COLO829 (cell line): ENCODE measurements around the gene SLIT3.

Experiments
- DNase-seq: peaks from one replicate; pipeline ENCODE4 v3.0.0; 2012; ENCODE audit warnings: low spot score

Gene SLIT3

DNA sequence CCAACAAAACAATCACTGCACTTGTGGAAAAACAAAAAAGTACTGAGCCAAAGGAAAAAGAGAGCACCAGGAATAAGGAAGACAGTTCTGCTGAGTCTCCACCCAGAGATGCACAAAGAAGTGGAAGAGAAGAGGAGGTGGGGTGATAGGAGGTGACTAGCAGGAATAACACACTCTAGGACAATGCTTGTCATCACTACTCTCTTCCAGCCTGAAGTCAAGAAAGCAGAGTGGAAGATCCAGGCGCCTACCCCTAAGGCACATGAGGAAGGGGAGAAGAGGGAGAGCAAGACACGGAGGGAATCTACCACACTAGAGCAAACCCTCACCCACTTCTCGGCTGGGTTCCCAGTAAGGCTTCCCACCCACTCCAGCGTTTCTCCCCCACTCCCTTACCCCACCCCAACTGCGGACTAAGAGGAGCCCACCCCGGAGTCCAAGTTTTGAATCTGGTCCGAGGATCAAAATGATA lies 1.7 kb downstream of the SLIT3 start:
- DNase-seq, result no peak

DNA sequence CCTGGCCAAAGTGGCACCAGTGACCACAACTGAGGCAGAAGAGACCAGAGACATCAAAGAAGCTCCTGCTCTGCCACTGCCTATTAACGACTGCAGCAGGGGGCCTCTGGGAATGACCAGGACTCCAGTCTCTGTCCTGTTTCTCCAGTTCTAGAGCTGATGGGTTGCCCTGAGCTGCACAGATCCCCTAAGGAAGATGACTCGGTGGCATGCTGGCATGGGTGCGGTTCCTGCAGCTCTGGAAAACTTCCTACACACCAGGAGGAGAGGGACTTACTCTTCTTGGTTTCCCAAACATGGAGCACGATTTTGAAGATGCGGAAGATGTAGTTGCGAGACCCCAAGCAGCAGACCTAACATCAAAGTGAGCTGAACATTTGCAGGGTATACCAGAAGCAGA lies 2.7 kb downstream of the SLIT3 start:
- DNase-seq, result no peak

DNA sequence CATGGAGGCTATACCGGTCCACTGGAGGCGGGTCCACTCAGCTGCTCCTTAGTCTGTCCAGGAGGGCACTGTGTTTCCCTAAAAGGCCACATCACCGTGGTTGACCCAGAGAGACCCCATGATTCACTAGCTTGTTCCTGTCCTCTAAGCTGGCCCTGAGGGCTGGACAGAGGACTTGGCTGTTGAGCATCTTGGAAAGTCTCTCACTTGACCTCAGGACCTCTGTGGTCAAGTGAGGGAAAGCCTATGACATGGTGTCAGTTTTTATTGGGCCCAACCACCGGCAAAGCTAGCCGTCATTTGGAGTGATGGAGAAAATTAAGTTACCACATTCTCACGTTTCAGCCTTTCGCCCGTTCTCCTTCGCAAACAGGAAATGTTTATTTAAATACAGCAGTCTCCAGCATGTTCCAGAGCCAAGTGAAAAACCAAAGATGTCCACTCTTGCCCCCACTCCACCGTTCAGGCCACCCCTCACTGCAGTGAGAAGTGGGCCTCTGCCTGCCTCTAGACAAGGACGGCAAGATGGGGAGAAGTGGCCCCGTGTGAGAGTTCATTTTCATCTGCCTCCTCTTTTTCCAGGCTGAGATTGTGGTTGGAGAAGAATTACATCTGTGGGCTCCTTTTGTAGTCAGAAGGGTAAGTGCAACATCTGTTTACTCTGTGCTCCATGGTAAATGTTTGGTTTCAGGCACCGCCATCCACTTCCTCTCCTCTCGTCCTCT lies 4.4 kb downstream of the SLIT3 start:
- DNase-seq, result no peak

DNA sequence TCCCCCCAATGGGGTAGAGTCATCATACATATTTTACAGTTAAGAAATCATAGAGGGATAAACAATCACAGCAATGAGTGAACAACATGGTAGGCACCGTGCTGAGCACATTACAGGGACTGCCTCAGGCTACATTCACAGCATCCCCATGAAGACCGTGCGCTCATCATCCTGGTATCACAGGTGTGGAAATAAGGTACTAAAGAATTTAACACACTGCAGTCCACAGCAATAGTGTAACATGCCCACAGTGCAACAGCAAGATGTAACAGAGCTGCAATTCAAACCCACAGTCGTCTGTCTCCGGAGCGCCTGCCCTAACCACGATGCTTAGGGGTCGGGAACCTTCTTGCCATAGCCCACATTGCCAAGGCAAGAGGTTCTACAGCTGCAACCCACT lies 5.6 kb downstream of the SLIT3 start:
- DNase-seq, result no peak

DNA sequence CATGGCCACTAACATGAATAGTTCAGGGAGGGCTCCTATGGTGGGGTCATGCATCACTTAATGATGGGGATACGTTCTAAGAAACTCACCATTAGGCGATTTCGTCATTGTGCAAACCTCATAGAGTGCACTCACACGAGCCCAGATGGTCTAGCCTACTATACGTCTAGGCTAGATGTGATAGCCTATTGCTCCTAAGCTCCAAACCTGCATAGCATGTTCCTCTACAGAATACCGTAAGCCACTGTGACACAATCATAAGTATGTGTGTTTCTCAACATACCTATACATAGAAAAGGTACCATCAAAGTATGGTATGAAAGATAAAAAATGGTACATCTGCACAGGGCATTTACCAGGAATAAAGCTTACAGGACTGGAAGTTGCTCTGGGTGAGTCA lies 6.3 kb downstream of the SLIT3 start:
- no peak for DNase-seq

DNA sequence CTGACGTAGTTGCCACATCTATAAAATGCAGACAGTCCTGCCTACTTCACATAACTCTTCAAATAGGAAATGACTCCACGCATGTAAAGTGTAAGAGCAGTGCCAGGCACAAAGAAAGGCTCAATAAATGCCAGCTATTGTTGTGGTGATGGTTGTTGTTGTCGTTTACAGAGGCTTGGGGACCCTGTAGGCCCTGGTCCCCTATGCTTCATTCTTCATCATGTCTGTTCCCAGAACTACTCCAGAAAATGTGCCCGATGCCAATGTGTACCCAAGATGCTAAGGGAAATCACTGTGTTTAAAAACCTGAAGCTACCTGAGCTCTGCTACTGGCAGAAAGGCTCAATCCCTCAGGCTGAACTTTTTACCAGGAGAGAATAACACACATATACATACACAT lies 9.1 kb downstream of the SLIT3 start:
- no peak for DNase-seq

DNA sequence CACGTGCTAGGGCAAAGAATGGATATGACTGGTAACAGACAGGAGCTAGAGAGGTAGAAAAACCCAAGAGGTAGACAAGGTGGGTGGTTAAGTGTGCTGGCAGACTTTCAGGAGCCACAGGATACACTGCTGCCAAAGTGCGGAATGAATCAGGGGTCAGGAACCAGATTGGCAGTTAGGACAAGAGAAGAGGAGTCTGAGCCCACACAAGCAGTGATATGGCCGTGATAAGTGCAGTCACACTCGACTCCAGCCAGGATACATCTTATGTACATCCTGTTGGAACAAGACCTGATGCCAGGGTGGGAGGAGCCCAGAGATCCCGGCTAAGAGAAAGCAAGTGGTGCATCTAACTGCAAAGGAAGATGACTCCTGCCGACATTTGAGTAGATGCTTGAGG lies 10.0 kb downstream of the SLIT3 start:
- no peak for DNase-seq

DNA sequence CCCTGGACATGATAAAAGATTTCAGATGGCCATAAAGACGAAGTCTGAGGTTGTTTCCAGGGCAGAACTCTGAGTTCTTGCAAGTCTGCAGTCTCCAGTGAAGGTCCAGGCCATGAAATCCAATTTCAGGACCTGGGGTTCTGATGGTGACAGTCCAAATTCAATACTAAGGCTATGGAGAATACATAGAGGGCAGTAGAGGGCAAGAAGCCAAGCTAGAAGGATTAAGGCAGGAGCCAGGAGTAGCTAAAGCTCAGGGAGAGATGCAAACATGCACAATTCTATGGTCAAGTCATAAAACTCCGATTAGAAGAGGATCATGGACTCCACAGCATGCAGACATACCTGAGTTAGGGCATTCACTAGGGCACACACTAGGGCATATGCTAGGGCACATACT lies 11.4 kb downstream of the SLIT3 start:
- DNase-seq, result no peak

DNA sequence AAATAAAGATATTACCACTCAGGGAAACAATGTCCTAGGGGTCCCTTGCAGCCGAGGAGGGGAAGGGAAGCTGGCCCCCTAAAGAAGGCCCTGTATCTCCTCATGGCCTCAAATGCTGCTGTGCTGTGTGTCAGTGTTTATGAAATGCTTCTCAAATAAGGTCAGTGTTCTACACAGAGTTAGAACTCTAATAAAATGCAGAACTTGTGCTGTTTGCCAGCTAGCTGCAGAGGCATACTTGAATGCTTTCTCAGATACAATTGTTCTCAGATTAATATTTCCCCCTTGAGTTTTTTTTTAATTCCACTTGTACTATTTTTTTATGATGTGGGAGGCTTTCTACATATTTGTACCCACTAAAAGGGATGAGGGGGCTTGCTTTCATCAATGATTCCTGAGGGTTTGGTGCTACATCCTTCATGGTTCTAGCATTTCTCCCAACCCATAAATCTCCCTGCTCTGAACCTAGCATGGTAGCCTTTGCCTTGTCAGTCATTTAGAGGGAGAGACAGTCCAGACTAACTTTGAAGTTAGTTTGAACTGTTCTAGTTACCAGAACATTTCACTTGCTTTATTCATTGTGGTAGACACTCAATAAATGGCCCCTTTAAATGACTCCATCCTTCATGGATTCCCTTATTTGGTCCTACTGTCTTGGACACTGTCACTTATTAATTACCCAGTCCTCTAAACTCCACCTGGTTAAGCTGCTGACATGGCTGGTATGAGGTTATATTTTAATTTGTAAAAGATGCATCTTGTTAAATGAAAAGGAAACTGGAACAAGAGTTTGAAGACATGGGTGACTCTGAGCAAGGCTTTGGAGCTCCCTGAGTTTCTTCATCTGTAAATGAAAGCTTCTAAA lies 12.6 kb downstream of the SLIT3 start:
- DNase-seq, result no peak

DNA sequence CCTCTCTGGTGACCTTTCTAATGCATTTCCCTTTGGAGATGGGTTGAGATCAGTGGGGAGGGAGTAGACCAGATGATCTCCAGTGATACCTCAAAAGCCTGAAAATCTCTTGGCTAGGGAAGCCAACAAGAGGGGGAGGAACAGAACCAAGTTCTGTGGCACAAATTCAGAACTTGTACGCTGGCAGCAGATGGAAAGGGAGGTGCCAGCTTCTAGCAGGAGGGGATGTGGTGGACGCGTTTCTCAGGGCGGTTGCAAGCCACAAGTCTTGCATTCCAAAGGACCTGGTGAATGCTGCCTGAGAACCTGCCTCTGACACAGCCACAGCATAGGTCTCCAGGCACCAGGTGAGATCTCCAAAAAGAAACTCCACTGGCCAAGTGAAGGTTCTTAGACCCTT lies 13.4 kb downstream of the SLIT3 start:
- no peak for DNase-seq

DNA sequence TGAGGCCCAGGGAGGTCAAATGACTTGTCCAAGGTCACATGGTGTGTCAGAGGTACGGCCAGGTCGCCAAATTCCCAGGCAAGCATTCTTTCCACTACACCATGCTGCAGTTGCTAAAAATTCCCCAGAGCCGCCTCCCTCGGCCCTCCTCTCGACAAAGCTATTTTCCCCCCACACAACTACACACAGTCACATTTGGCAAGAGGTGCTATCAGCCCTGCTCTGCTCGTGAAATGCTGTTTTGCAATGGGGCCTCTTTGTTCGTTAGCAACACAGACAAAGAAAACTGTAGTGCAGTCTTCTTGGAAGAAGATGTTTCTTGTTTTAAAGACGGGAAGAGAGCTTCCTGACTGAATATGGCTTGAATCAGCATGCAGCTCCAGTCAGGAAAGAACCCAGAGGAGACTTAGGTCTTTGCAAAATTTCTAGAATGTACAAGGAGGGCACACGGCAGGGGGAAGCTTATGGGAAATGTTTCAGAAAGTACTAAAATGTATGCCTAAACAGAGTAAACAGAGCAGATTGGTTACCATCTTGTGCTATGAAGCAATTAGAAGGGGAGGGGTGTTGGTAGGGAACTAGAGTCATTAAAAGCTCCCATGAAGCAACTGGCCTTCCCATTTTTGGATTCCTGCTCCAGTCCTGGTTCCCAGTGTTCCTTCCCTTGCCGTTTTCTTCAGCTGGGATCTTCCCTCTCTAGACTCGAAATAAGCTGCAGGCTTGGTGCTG lies 14.2 kb downstream of the SLIT3 start:
- DNase-seq, result no peak

DNA sequence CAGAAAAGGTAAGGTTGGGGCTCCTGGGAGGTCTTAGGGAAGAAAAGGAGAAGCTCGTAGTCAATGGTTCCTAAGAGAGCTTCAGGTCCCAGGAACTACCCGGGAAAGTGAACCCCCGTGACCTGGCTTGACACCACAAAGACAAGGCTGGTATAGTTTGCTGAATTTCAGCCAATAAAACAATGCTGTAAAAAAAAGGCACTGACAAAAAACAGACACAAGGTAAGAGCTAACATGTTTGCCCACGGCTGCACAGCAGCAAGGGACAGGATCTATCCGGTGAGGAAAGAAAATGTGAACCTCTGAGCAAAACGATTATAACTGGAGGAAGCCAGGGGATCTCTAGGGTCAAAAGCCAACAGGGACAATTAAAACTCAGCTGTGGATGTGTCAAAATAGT lies 17.1 kb downstream of the SLIT3 start:
- DNase-seq, result no peak

DNA sequence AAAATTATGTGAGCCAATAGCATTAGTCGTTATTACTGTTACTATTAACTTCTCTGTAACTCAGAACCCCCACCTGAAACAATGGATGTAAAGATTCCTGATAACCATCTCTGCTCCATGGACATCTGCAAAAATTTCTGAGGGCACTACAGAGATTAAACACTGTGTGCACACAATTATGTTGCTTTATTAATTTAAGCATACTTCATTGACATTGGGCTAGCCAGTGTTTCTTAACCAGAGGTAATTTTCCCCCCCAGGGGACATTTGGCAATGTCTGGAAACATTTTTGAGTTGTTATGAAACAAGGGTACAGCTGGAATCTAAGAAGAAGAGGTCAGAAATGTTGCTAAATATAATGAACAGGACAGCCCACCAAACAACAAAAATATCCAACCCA lies 19.3 kb downstream of the SLIT3 start:
- no peak for DNase-seq

DNA sequence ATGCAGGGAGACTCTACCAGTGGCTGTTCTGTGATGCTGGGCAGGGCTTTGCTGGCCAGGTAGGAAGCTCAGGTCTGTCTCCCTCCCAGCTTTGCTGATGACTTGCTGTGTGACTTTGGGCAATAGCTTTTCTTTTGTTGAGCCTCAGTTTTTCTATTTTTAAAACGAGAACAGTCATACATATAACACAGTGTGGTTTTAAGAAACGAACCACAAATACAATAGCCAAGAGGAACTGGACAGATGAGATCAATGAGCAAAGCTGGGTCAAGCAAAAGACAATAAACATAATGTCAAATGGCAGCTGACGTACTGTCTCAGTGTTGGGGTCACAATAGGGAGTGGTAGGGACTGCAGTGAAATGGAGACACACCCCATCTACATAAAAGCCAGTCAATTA lies 20.2 kb downstream of the SLIT3 start:
- no peak for DNase-seq

DNA sequence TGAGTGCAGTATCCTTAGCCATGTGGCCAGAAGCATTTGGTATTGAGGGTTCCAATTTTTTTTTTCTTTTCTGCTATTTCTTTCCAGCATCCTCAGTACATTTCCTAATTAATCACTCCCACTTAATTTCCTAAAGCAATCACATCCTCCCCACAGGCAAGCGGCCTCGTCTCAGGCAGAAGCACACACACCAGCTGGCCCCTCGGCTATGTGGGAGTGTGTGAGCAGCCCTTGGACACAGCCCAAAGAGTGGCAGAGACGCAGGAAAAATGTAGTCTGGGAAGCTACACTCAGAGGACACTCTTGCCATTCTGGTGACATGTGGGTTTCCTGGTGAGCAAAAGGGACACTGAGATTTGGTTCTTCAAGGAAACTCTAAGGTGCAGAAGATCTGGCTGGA lies 20.7 kb downstream of the SLIT3 start:
- no peak for DNase-seq

DNA sequence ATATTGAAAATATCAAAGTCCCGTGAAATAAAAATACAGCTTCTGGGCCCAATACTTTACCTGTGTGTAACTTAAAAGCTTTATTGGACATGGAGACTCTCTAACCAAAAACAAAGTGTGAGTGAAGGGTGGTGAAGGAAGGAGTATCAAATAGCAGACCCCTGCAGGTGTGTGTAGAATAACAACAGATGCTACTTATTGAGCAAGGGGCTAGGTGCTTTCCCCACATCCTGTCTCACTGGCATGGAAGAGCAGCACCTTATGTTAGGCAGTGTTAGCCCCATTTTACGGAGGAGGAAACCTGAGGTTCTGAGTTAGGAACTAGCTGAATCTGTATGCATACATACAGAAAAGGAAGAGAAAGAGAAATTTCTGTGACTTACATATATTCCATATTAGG lies 21.8 kb downstream of the SLIT3 start:
- no peak for DNase-seq

DNA sequence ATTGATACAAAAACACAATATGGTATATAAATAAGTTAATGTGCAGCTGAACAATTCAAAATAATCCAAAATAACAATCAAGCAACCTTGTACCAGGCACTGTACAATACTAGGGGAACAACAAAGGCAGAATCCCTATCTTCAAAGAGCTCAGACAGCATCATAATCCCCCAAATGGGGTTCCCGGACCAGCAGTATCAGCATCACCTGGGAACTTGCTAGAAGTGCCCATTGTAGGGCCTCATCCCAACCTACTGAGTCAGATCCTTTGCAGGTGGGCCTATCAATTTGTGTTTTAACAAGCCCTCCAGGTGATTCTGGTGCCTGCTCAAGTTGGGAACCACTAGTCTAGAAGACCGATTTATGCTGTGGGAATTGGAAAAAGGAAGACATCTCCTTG lies 27.1 kb downstream of the SLIT3 start:
- DNase-seq, result no peak

DNA sequence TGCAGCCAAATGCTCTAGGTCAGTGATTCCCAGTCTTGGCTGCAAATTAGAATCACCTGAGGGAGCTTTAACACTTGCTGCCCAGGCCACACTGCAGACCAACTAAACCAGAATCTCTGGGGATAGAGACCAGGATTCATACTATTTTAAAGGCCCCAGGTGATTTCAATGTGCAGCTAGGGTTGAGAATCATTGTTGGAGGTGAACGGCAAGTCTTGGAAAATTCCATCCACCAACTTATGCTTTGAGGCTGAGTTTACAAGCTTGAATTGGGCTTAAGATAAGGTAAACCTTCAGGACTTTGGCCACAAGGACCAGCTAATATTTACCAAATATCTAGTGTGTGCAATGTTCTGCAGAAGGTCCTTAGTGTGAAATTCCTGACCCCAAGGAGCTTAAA lies 27.5 kb downstream of the SLIT3 start:
- DNase-seq, result no peak

DNA sequence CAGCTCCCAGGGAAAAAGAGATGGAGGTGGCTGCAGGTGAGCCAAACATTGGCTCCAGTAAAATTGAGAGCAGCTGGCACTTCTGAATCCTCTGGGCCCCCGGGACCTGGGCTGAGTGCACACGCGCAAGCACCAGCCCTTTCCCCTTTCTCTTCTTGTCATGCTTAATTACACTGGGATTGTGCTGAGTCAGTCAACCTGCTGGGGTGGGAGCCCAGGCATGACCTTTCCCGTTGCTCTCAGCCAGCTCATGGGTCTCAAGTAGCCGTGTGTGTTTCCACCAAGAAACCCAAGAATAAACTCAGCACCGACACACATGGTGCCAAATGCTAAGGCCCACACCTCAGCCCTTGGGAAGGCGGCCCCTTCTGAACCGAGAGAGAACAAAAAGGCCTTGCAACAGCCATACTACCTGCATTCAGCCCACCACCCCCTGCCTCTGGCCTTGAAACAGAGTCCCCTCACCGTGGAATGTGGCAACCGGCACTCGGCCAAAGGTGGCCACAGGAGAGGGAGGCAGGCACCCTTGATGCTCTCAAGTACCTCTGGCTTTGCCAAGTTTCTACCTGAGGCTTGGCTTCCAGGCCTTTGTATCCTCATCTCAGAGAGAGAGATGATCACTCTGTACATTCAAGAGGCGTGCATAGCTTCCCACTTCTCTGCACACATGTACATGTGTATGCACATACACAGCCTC lies 28.1 kb downstream of the SLIT3 start:
- DNase-seq, result no peak

DNA sequence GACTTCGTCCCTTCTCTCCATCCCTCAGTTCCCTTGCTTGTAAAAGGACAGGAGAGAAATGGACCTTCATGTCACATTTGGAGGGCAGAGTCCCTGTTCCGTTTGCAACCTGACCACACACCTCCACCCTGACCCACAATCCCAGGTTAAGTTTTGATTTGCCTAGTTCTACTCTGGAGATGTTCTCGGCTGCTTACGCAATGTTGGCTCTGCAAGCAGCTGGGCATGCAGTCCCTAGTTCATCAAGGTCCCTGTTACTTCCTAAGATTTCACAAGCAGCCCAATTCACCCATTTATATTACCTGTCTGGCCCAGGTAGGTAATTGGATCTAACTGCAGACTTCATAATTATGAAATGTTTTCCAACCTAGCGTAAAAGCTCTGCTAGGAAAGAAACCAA lies 28.8 kb downstream of the SLIT3 start:
- DNase-seq, result no peak

DNA sequence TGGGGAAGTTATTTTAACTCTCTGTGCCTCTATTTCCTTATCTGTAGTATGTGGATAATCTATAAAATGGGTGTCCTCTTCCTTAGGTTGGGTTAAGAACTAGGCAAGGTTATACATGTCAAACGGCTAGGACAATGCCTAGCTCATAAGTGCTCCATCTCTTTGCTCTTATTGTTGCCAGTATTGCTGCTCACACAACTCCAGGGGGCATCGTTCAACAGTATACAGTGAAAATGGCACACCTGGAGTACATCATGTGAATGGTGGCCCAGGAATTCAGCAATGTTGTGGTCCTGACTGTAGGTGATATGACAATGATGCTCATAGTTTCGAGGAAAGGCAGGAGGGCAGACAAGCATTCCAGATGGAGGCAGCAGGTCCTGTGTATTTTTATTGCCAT lies 30.1 kb downstream of the SLIT3 start:
- DNase-seq, result no peak

DNA sequence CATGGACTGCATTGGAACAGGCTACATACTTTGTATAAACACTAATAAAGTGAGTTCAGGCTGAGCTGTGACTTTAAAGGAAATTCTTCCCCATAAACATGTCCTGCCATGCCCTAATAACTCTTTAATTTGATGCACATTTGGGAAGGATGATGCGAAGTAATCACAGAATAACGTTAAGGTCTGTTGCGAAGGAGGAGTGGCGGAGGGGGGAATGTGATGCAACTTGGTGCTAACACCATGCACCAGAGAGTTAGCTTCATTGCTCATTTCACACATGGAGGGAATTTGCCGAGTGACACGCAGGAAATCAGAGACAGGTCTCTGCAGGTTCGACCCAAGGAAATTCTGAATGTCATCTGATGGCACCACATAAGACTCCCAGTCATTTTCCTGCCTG lies 32.9 kb downstream of the SLIT3 start:
- DNase-seq, result no peak
